BJ (cell line): Measurements from ENCODE around the gene OBP2A. TPM values are rescaled to one million over a fixed set of nuclear protein-coding genes. Genes with fewer than 3 reads are reported as not detected.

Experiments
- CTCF ChIA-PET: fragments of 350-600 bp; formaldehyde crosslinking; extraction: SDS; loops from one replicate; lab custom pipeline; 2021; ENCODE audit warnings: antibody characterized with exemption, inconsistent platforms; lab: Yijun Ruan, JAX
- POLR2A ChIA-PET: fragments of 300-600 bp; sonication (Branson Sonifier 250); formaldehyde crosslinking; extraction: SDS; loops from one replicate; lab custom pipeline; 2021; ENCODE audit warnings: antibody characterized with exemption; lab: Charles Lee
- DNase-seq: peaks from one replicate; pipeline ENCODE4 v3.0.0-alpha.2; 2011; ENCODE audit warnings: low read depth
- H3K27me3 ChIP-seq: 2 replicates; pipeline ENCODE4 v1.6.0; 2011; ENCODE audit warnings: low read length; ENCODE audit not compliant: control insufficient read depth, insufficient read depth
- H3K36me3 ChIP-seq: 2 replicates; pipeline ENCODE4 v1.5.1; 2011; ENCODE audit warnings: low read length; ENCODE audit not compliant: control insufficient read depth, insufficient read depth
- H3K4me3 ChIP-seq: 2 replicates; pipeline ENCODE4 v1.5.1; 2011; ENCODE audit warnings: low read depth, mild to moderate bottlenecking, control low read depth, low read length
- CTCF ChIP-seq: IDR thresholded peaks from 2 replicates; pipeline ENCODE4 v1.5.1; 2011; ENCODE audit warnings: low read depth, mild to moderate bottlenecking, control low read depth, inconsistent platforms, low read length, moderate library complexity; ENCODE audit not compliant: insufficient read depth
- polyA plus RNA-seq: library from polyadenylated mRNA; depleted of rRNA; stranded (reverse); fragments of >200 nt; gene quantifications from 2 replicates; pipeline ENCODE4 v1.2.3, GENCODE V29; 2011

The OBP2A gene
- polyA plus RNA-seq, 1 experiment: not detected

- no peaks in the 10 kb centered on the region for H3K27me3 ChIP-seq
- no peak overlapping the region for H3K4me3 ChIP-seq
- no peaks in the 10 kb centered on the region for H3K36me3 ChIP-seq
- ChIA-PET POLR2A (no interaction called here), CTCF (no interaction called here)
- DNase-seq: no peak
- no peak for TF ChIP-seq CTCF
Measured at GRCh38 chr9:135563039-135563476, 17.1 kb downstream of the OBP2A start.

GRCh38 chr9:135563858-135564257 is 17.9 kb downstream of the OBP2A start:
- Histone ChIP-seq H3K27me3 (no peaks in the 10 kb centered on the region), H3K4me3 (no peak overlapping the region), H3K36me3 (no peaks in the 10 kb centered on the region)
- CTCF ChIA-PET: no interaction called here
- POLR2A ChIA-PET: no interaction called here
- no peak for TF ChIP-seq CTCF
- no peak for DNase-seq

GRCh38 chr9:135565141-135565628 is 19.3 kb downstream of the OBP2A start:
- Histone ChIP-seq H3K27me3 (no peaks in the 10 kb centered on the region), H3K4me3 (no peak overlapping the region), H3K36me3 (no peaks in the 10 kb centered on the region)
- no peak for TF ChIP-seq CTCF
- ChIA-PET POLR2A (no interaction called here), CTCF (no interaction called here)
- DNase-seq: no peak

- no peak for TF ChIP-seq CTCF
- H3K4me3 ChIP-seq: no peak overlapping the region
- no peak for DNase-seq
- ChIA-PET CTCF (no interaction called here), POLR2A (no interaction called here)
- no peaks in the 10 kb centered on the region for H3K36me3 ChIP-seq
- H3K27me3 ChIP-seq: no peaks in the 10 kb centered on the region
Measured at GRCh38 chr9:135565636-135566035, 19.7 kb downstream of the OBP2A start.

GRCh38 chr9:135566552-135566951 is 20.6 kb downstream of the OBP2A start:
- no peaks in the 10 kb centered on the region for H3K36me3 ChIP-seq
- ChIA-PET POLR2A (no interaction called here), CTCF (interaction anchor here (0.6 kb wide), 1 partner anchor 35 kb away, joined by 4 read pairs; no protein-coding TSS in a partner anchor)
- TF ChIP-seq CTCF: no peak
- no peak for DNase-seq
- no peak overlapping the region for H3K4me3 ChIP-seq
- H3K27me3 ChIP-seq: no peaks in the 10 kb centered on the region
